Vagina (tissue), 2 donors: ENCODE measurements around the gene MYL6. TPM values are rescaled to one million over a fixed set of nuclear protein-coding genes. Genes with fewer than 3 reads are reported as not detected.

ENCODE experiments used
- DNase-seq, 2 donors: peaks; one replicate each; pipeline ENCODE4 v3.0.0-alpha.2; 2017; ENCODE audit errors: extremely low spot score in 2 of 2
- H3K27ac ChIP-seq: fragments of 200-600 bp; sonication (generic); one replicate; pipeline ENCODE4 v1.5.1; 2019
- H3K27me3 ChIP-seq: fragments of 200-600 bp; sonication (generic); one replicate; pipeline ENCODE4 v1.5.1; 2019
- H3K36me3 ChIP-seq, 2 donors: fragments of 200-600 bp; sonication (generic); one replicate each; pipeline ENCODE4 v1.5.1; 2017 to 2019
- H3K4me1 ChIP-seq: fragments of 200-600 bp; sonication (generic); one replicate; pipeline ENCODE4 v1.5.1; 2019
- H3K4me3 ChIP-seq, 2 donors: fragments of 200-600 bp; sonication (generic); 1 replicate in 1 of 2; 2 replicates in 1 of 2; pipeline ENCODE4 v1.5.1; 2016 to 2019
- H3K9me3 ChIP-seq: fragments of 200-600 bp; sonication (generic); one replicate; pipeline ENCODE4 v1.5.1; 2019
- POLR2A ChIP-seq, 2 donors: fragments of 450-650 bp; IDR thresholded peaks; one replicate each; pipeline ENCODE4 v1.6.1; 2017; ENCODE audit warnings: antibody characterized with exemption in 2 of 2, mild to moderate bottlenecking in 2 of 2, moderate library complexity in 2 of 2
- POLR2AphosphoS5 ChIP-seq, 2 donors: sonication (generic); formaldehyde crosslinking; IDR thresholded peaks; one replicate each; pipeline ENCODE4 v1.9.0; 2017; ENCODE audit warnings: antibody characterized with exemption in 2 of 2, mild to moderate bottlenecking in 2 of 2, low read depth in 1 of 2; ENCODE audit not compliant: insufficient read depth in 1 of 2
- intact Hi-C: fragments of 100-400 bp; cut with DNase I; formaldehyde crosslinking; loops from one replicate; pipeline ENCODE4 v1.15.1; 2023
- total RNA-seq: library from RNA; depleted of rRNA; stranded (reverse); fragments of >200 nt; gene quantifications from one replicate; pipeline ENCODE4 v1.2.3, GENCODE V29; 2016
- TF ChIP-seq, protein P1 (sequence below), 3 experiments: fragments of 450-650 bp in 2 of 3; fragments of 200-600 bp in 1 of 3; sonication (generic) in 1 of 3; IDR thresholded peaks; one replicate each; pipeline ENCODE4 v1.5.1; 2017 to 2019; ENCODE audit warnings: antibody characterized with exemption in 3 of 3, mild to moderate bottlenecking in 2 of 3, moderate library complexity in 2 of 3

Gene MYL6
- total RNA-seq, 1 donor from 2014 or later: 2,285 TPM

DNA sequence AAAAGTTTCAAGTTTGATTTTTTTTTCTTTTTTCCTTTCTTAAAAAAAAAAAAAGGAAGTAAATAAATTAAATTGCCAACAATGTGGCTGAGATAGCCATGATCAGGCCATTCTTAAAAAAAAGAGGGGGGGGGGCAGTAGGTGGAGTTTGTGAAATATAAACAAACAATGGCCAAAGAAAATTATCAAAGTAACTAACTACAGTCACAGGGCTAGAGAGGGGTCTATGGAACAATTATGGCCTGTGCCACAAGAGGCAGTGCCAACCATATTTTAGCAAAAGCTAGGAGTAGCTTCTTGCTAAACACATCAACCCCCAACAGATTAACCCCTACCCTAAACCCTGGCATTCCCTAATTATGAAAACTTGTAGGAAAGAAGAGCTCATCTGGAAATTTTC, 47.3 kb downstream of the MYL6 start:
- Histone ChIP-seq H3K27ac (no peak overlapping the region), H3K4me1 (no peaks in the 10 kb centered on the region), H3K36me3 (peaks cover 0 to 52% of the 10 kb centered on the region in 2 donors), H3K9me3 (no peaks in the 10 kb centered on the region), H3K4me3 (no peak overlapping the region), H3K27me3 (no peaks in the 10 kb centered on the region)
- no peak for DNase-seq
- intact Hi-C loops: no loop called here
- TF ChIP-seq POLR2A (IDR thresholded peaks at IDR 0.05) (no peak), POLR2AphosphoS5 (IDR thresholded peaks at IDR 0.05; ENCODE audit: insufficient read depth in 1 of 2, low read depth in 1 of 2) (no peak)
- TF ChIP-seq, protein P1, sequence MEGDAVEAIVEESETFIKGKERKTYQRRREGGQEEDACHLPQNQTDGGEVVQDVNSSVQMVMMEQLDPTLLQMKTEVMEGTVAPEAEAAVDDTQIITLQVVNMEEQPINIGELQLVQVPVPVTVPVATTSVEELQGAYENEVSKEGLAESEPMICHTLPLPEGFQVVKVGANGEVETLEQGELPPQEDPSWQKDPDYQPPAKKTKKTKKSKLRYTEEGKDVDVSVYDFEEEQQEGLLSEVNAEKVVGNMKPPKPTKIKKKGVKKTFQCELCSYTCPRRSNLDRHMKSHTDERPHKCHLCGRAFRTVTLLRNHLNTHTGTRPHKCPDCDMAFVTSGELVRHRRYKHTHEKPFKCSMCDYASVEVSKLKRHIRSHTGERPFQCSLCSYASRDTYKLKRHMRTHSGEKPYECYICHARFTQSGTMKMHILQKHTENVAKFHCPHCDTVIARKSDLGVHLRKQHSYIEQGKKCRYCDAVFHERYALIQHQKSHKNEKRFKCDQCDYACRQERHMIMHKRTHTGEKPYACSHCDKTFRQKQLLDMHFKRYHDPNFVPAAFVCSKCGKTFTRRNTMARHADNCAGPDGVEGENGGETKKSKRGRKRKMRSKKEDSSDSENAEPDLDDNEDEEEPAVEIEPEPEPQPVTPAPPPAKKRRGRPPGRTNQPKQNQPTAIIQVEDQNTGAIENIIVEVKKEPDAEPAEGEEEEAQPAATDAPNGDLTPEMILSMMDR (IDR thresholded peaks at IDR 0.05): no peak

DNA sequence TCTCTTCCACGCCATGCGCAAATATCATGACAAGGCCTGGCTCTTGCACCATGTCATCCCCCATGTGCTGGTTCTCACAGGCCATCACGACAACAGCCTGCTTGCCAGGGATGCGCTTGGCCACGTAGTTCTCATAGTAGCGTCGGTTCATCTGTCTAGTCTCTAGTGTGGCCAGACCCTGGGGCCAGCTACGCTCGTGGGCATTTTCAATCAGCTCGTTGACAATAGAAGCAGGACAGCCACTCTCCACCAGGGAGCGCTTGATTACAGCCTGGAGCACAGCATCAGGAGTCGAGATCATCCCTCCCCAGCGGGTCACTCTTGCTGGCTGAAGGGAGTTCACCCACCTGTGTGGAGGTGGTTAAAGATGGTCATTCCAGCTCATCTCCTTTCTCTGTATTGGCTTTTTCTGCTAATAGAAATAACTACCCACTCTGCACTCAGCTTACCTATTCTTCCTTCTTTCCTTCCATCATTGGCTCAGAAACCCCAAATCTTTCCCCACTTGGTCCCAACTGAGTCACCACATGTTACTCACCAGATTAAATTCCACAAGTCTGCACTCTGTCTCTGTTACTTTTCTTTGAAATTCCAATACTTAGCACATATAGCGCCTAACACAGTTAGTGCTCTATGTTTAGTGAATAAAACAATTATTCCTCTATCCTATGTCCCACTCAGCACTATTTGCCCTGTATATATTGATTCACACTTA, 48.5 kb downstream of the MYL6 start:
- no peak for TF ChIP-seq POLR2AphosphoS5 (IDR thresholded peaks at IDR 0.05; ENCODE audit: insufficient read depth in 1 of 2, low read depth in 1 of 2)
- TF ChIP-seq, protein P1 (IDR thresholded peaks at IDR 0.05): peak in 1 of 3 experiments; percentile 42
- Histone ChIP-seq H3K9me3 (no peaks in the 10 kb centered on the region), H3K36me3 (peaks cover 0 to 60% of the 10 kb centered on the region in 2 donors), H3K4me3 (no peak overlapping the region), H3K27ac (no peak overlapping the region), H3K4me1 (no peaks in the 10 kb centered on the region), H3K27me3 (no peaks in the 10 kb centered on the region)
- intact Hi-C loops: no loop called here
- no peak for DNase-seq

DNA sequence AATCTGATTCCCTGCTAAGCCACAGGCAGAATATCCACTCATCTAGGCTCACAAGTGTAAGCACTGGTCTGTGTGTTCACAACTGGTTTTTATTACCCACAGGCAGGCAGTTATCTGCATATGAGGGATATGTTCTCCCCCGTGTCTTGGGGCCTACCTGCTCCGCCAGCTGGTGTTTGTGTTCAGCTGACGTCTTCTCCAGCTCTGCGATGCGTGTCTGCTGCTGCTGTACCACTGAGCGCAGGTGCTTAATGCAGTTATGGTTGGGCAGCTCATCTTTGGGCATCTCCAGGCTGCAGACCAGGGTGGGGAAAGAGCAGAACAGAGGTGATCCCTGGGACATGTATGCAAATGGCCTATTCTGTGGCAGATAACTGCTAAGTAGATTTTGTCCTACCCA, 49.8 kb downstream of the MYL6 start:
- intact Hi-C loops: no loop called here
- H3K36me3 ChIP-seq: peaks cover 0 to 74% of the 10 kb centered on the region in 2 donors
- no peaks in the 10 kb centered on the region for H3K4me1 ChIP-seq
- no peak for DNase-seq
- no peak for TF ChIP-seq POLR2AphosphoS5 (IDR thresholded peaks at IDR 0.05; ENCODE audit: insufficient read depth in 1 of 2, low read depth in 1 of 2)
- TF ChIP-seq, protein P1 (IDR thresholded peaks at IDR 0.05): no peak
- no peak for TF ChIP-seq POLR2A (IDR thresholded peaks at IDR 0.05)
- H3K9me3 ChIP-seq: no peaks in the 10 kb centered on the region
- H3K27ac ChIP-seq: no peak overlapping the region
- H3K4me3 ChIP-seq: no peak overlapping the region
- no peaks in the 10 kb centered on the region for H3K27me3 ChIP-seq

Other genes starting within 250 kb of the MYL6 start
- 25.8 TPM for gene PYM1, start 230.5 kb upstream of the MYL6 start, total RNA-seq
- 140 TPM for gene DGKA, start 227.2 kb upstream of the MYL6 start, total RNA-seq
- 1.2 TPM for gene PMEL, start 192.3 kb upstream of the MYL6 start, total RNA-seq
- 26.0 TPM for gene CDK2, start 191.5 kb upstream of the MYL6 start, total RNA-seq
- gene RAB5B, start 184.3 kb upstream of the MYL6 start, total RNA-seq: 80.5 TPM
- 15.5 TPM for gene SUOX, start 161.1 kb upstream of the MYL6 start, total RNA-seq
- gene IKZF4, start 137.3 kb upstream of the MYL6 start, total RNA-seq: 4.4 TPM
- 597 TPM for gene RPS26, start 116.4 kb upstream of the MYL6 start, total RNA-seq
- 53.8 TPM for gene ERBB3, start 78.2 kb upstream of the MYL6 start, total RNA-seq
- 116 TPM for gene PA2G4, start 53.8 kb upstream of the MYL6 start, total RNA-seq
- gene RPL41, start 41.7 kb upstream of the MYL6 start, total RNA-seq: 2,458 TPM
- gene ZC3H10, start 40.1 kb upstream of the MYL6 start, total RNA-seq: 2.0 TPM
- 140 TPM for gene ESYT1, start 30.1 kb upstream of the MYL6 start, total RNA-seq
- 40.8 TPM for gene MYL6B, start 5.8 kb upstream of the MYL6 start, total RNA-seq
- 95.3 TPM for gene SMARCC2, start 31.1 kb downstream of the MYL6 start, total RNA-seq
- 79.6 TPM for gene RNF41, start 63.6 kb downstream of the MYL6 start, total RNA-seq
- gene NABP2, start 66.0 kb downstream of the MYL6 start, total RNA-seq: 20.4 TPM
- gene SLC39A5, start 71.7 kb downstream of the MYL6 start, total RNA-seq: not detected
- gene ANKRD52, start 100.0 kb downstream of the MYL6 start, total RNA-seq: 22.6 TPM
- 10.1 TPM for gene COQ10A, start 108.6 kb downstream of the MYL6 start, total RNA-seq
- gene CS, start 142.0 kb downstream of the MYL6 start, total RNA-seq: 140 TPM
- 65.6 TPM for gene CNPY2, start 157.6 kb downstream of the MYL6 start, total RNA-seq
- 37.6 TPM for gene PAN2, start 175.6 kb downstream of the MYL6 start, total RNA-seq
- gene IL23A, start 180.5 kb downstream of the MYL6 start, total RNA-seq: not detected
- 109 TPM for gene STAT2, start 201.7 kb downstream of the MYL6 start, total RNA-seq
- gene APOF, start 204.5 kb downstream of the MYL6 start, total RNA-seq: not detected